NB4 (cell line): ENCODE data around the gene ENAM.
"Not testable (repeated sequence)": the region's sequence is repeated elsewhere in the genome, so short reads cannot be mapped to it uniquely, and the experiment has no call there.

Experiments
- DNase-seq: peaks from one replicate; pipeline ENCODE4 v3.0.0; 2010; ENCODE audit warnings: low read depth
- H3K4me3 ChIP-seq: one replicate; pipeline ENCODE4 v1.5.1; 2011; ENCODE audit warnings: mild to moderate bottlenecking, low read depth, low read length, moderate library complexity
- MAX ChIP-seq: IDR thresholded peaks from 2 replicates; pipeline ENCODE4 v1.6.1; 2011; ENCODE audit warnings: low read depth, low read length
- MYC ChIP-seq: IDR thresholded peaks from 2 replicates; pipeline ENCODE4 v1.6.1; 2011; ENCODE audit warnings: low read depth, low read length
- POLR2A ChIP-seq: IDR thresholded peaks from 2 replicates; pipeline ENCODE4 v1.6.1; 2011; ENCODE audit warnings: mild to moderate bottlenecking; ENCODE audit not compliant: insufficient read length; ENCODE audit errors: extremely low read depth
- TF ChIP-seq, protein P1 (sequence below): IDR thresholded peaks from one replicate; pipeline ENCODE4 v1.5.1; 2012; ENCODE audit warnings: low read depth, low read length

ENAM gene

GRCh38 chr4:70688795-70689231 is 60.3 kb downstream of the ENAM start:
- peak overlapping the region; percentile 99 for H3K4me3 ChIP-seq
- TF ChIP-seq MYC (no peak), POLR2A (no peak), MAX (no peak)
- TF ChIP-seq, protein P1, sequence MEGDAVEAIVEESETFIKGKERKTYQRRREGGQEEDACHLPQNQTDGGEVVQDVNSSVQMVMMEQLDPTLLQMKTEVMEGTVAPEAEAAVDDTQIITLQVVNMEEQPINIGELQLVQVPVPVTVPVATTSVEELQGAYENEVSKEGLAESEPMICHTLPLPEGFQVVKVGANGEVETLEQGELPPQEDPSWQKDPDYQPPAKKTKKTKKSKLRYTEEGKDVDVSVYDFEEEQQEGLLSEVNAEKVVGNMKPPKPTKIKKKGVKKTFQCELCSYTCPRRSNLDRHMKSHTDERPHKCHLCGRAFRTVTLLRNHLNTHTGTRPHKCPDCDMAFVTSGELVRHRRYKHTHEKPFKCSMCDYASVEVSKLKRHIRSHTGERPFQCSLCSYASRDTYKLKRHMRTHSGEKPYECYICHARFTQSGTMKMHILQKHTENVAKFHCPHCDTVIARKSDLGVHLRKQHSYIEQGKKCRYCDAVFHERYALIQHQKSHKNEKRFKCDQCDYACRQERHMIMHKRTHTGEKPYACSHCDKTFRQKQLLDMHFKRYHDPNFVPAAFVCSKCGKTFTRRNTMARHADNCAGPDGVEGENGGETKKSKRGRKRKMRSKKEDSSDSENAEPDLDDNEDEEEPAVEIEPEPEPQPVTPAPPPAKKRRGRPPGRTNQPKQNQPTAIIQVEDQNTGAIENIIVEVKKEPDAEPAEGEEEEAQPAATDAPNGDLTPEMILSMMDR: no peak
- DNase-seq: peak; percentile 33

GRCh38 chr4:70691661-70692060 is 63.1 kb downstream of the ENAM start:
- peak overlapping the region; percentile 40 for H3K4me3 ChIP-seq
- TF ChIP-seq, protein P1: no peak
- TF ChIP-seq MAX: no peak
- TF ChIP-seq POLR2A: no peak
- no peak for TF ChIP-seq MYC
- no peak for DNase-seq

- not testable (repeated sequence) for H3K4me3 ChIP-seq, DNase-seq
Measured at GRCh38 chr4:70694633-70695032, 66.1 kb downstream of the ENAM start.
